Measurements from ENCODE around the gene METAP1. TPM values are rescaled to one million over a fixed set of nuclear protein-coding genes. Genes with fewer than 3 reads are reported as not detected.
"Not testable (repeated sequence)": the region's sequence is repeated elsewhere in the genome, so short reads cannot be mapped to it uniquely, and the experiment has no call there.

The METAP1 gene
- 83.1 TPM for polyA plus RNA-seq (ENCODE audit: insufficient read length)
- long read RNA-seq, donor 1, transcript METAP1-201 (11 exons, 2,791 nt): major isoform, 19 of 319 reads
- long read RNA-seq, donor 1, partial matches to known transcripts: 246 of 319 reads
- long read RNA-seq, donor 1, other reads (novel, unspliced or antisense): 54 of 319 reads
- long read RNA-seq, donor 2, transcript METAP1-201 (11 exons, 2,791 nt): major isoform, 12 of 262 reads
- long read RNA-seq, donor 2, partial matches to known transcripts: 189 of 262 reads
- long read RNA-seq, donor 2, other reads (novel, unspliced or antisense): 61 of 262 reads
- long read RNA-seq, donor 3, transcript METAP1-201 (11 exons, 2,791 nt): major isoform, 16 of 276 reads
- long read RNA-seq, donor 3, partial matches to known transcripts: 144 of 276 reads
- long read RNA-seq, donor 3, other reads (novel, unspliced or antisense): 116 of 276 reads
- long read RNA-seq, donor 4, partial matches to known transcripts: 12 of 13 reads
- long read RNA-seq, donor 4, other reads (novel, unspliced or antisense): 0 of 13 reads
- long read RNA-seq, donor 5, transcript METAP1-201 (11 exons, 2,791 nt): major isoform, 22 of 582 reads
- long read RNA-seq, donor 5, partial matches to known transcripts: 390 of 582 reads
- long read RNA-seq, donor 5, other reads (novel, unspliced or antisense): 170 of 582 reads
- long read RNA-seq, donor 6, transcript METAP1-201 (11 exons, 2,791 nt): major isoform, 9 of 9 reads
- long read RNA-seq, donor 6, partial matches to known transcripts: 0 of 9 reads
- long read RNA-seq, donor 6, other reads (novel, unspliced or antisense): 0 of 9 reads
- long read RNA-seq, donor 7, transcript METAP1-201 (11 exons, 2,791 nt): major isoform, 28 of 463 reads
- long read RNA-seq, donor 7, partial matches to known transcripts: 336 of 463 reads
- long read RNA-seq, donor 7, other reads (novel, unspliced or antisense): 99 of 463 reads
- long read RNA-seq, donor 8, partial matches to known transcripts: 107 of 146 reads
- long read RNA-seq, donor 8, other reads (novel, unspliced or antisense): 36 of 146 reads

GRCh38 chr4:98995183-98996055 is at the start of gene METAP1:
Gene METAP1, plus strand, starts transcription at chr4:98995721. Its CDS starts 33 bp downstream, at chr4:98995754.
- peak; percentile 91 for DNase-seq

GRCh38 chr4:98946359-98946758 is 49.2 kb upstream of the METAP1 start:
- DNase-seq: no peak

- DNase-seq: no peak
Observed at GRCh38 chr4:98950925-98951324, 44.6 kb upstream of the METAP1 start.

- no peak for DNase-seq
Observed at GRCh38 chr4:98951710-98952109, 43.8 kb upstream of the METAP1 start.

- no peak for DNase-seq
Observed at GRCh38 chr4:98955229-98955628, 40.3 kb upstream of the METAP1 start.

- no peak for DNase-seq
Observed at GRCh38 chr4:98958065-98958464, 37.5 kb upstream of the METAP1 start.

- no peak for DNase-seq
Observed at GRCh38 chr4:98959411-98959810, 36.1 kb upstream of the METAP1 start.

- DNase-seq: no peak
Observed at GRCh38 chr4:98961770-98962169, 33.8 kb upstream of the METAP1 start.

GRCh38 chr4:98963538-98964433 is 31.7 kb upstream of the METAP1 start:
- DNase-seq: no peak

GRCh38 chr4:98966926-98967325 is 28.6 kb upstream of the METAP1 start:
- DNase-seq: no peak

- DNase-seq: no peak
Observed at GRCh38 chr4:98967786-98968329, 27.7 kb upstream of the METAP1 start.

GRCh38 chr4:98969878-98970785 is 25.4 kb upstream of the METAP1 start:
- peak; percentile 1 for DNase-seq

- no peak for DNase-seq
Observed at GRCh38 chr4:98976716-98977115, 18.8 kb upstream of the METAP1 start.

- no peak for DNase-seq
Observed at GRCh38 chr4:98977557-98977956, 18.0 kb upstream of the METAP1 start.

GRCh38 chr4:98987720-98988119 is 7.8 kb upstream of the METAP1 start:
- no peak for DNase-seq

- DNase-seq: not testable (repeated sequence)
Observed at GRCh38 chr4:98992835-98993234, 2.7 kb upstream of the METAP1 start.

- DNase-seq: no peak
Observed at GRCh38 chr4:98993419-98994071, 2.0 kb upstream of the METAP1 start.

- peak; percentile 34 for DNase-seq
Observed at GRCh38 chr4:98994474-98995182, 893 bp upstream of the METAP1 start.
